Cardiac fibroblast (primary cell): ENCODE results near the gene ZMYND12.

ENCODE experiments used
- DNase-seq, 2 donors: peaks; one replicate each; pipeline versions ENCODE4 v3.0.0 to v3.0.0-alpha.2; 2010; ENCODE audit warnings: low read depth in 2 of 2
- H3K4me3 ChIP-seq, 2 donors: replicated peaks in 1 of 2; 1 replicate in 1 of 2; 2 replicates in 1 of 2; pipeline ENCODE4 v1.5.1; 2011; ENCODE audit warnings: low read depth in 2 of 2, low read length in 2 of 2, mild to moderate bottlenecking in 2 of 2, moderate library complexity in 1 of 2
- TF ChIP-seq, protein P1 (sequence below): IDR thresholded peaks from one replicate; pipeline ENCODE4 v1.5.1; 2011; ENCODE audit warnings: low read depth, mild to moderate bottlenecking, low read length, inconsistent platforms

Gene ZMYND12

DNA sequence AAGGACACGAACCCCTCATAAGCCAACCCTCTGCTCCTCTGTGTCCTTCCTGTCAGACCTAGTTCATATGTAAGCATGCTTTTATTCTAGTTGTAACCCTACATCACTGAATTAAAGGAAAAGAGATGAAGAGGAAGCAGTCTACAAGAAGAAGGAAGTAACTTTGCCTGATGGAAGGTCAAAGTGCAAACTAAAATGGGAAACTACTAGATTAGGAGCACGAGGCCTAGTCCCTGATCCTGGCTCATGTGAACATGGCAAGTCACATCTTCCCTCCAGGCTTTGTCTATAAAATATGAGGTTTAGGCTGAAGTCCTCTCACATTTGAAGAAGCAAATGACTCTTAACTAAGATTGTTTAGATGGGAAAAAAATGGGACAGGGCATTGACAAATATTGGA is 13.2 kb downstream of the ZMYND12 start:
- DNase-seq, result no peak
- TF ChIP-seq, protein P1, sequence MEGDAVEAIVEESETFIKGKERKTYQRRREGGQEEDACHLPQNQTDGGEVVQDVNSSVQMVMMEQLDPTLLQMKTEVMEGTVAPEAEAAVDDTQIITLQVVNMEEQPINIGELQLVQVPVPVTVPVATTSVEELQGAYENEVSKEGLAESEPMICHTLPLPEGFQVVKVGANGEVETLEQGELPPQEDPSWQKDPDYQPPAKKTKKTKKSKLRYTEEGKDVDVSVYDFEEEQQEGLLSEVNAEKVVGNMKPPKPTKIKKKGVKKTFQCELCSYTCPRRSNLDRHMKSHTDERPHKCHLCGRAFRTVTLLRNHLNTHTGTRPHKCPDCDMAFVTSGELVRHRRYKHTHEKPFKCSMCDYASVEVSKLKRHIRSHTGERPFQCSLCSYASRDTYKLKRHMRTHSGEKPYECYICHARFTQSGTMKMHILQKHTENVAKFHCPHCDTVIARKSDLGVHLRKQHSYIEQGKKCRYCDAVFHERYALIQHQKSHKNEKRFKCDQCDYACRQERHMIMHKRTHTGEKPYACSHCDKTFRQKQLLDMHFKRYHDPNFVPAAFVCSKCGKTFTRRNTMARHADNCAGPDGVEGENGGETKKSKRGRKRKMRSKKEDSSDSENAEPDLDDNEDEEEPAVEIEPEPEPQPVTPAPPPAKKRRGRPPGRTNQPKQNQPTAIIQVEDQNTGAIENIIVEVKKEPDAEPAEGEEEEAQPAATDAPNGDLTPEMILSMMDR, result no peak
- no peak overlapping the region for H3K4me3 ChIP-seq

DNA sequence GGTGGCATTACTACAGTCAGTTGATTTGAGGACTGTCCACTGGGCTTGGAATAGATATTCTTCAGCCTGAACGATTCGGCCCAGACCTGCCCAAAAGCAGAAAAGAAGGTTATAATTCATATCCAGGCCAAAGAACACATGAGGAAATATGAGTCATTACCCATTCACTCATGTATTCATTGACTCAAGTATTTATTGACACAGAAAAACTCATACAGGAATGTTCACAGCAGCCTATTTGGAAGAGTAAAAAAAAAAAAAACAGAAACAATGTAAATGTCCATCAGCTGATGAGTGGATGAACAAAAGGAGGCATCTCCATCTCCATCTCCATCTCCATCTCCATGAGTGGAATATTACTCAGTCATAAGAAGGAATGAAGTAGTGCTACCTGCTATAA is 15.9 kb downstream of the ZMYND12 start:
- H3K4me3 ChIP-seq, result no peak overlapping the region
- peak; percentile 41 to 86 for DNase-seq
- TF ChIP-seq, protein P1, result no peak

DNA sequence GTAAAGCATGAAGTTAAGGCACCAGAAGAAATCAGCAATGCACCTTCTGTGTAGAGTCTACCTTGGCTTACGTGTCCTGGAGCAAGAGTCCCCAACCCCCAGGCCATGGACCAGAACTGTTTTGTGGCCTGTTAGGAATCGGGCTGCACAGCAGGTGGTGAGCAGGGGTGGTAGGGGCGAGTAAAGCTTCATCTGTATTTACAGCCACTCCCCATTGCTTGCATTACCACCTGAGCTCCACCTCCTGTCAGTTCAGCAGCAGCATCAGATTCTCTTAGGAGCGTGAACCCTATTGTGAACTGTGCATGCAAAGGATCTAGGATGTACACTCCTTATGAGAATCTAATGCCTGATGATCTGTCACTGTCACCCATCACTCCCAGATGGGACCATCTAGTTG is 21.5 kb downstream of the ZMYND12 start:
- TF ChIP-seq, protein P1, result no peak
- H3K4me3 ChIP-seq, result no peak overlapping the region
- DNase-seq, result no peak

DNA sequence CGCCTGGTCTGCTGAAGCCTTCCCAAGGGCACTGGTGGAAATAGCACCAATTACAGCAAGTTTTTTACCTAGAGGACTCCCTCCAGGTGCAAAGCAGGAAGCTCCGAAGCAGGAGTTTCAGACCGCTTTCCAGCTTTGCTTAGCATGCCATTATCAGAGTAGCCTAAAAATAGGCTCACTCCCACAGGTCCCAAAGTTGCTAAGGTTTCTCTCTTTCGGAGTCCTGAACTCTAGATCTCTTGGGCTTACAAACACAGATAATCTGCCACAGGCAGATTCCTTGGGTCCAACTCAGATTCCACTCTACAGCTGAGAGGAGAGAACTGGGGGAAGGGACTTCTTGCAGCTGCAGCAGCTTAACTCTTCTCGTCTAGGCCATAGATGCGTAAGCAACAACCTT is 22.5 kb downstream of the ZMYND12 start:
- H3K4me3 ChIP-seq, result no peak overlapping the region

DNA sequence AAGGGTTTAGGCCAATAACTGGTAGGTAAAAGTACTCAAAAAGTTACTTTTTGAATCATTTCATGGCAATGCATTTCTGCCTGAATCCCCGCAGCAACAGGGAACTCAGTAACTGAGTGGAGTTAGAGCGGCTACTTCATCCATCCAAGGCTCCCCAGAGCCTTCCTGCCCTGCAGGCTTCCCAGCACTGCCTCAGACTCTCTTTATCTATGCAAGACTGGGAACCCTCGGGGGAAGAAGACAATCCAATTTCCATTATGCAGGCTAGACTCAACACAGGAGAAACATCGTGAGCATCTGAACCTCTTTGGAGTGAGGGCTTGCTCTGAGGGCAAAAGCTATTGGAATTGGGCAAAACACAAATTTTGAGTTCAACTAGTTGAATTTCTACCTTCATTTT is 23.1 kb downstream of the ZMYND12 start:
- H3K4me3 ChIP-seq, result no peak overlapping the region
- DNase-seq, result no peak
- TF ChIP-seq, protein P1, result no peak

More for the DNA sequence above, 22.5 kb downstream of the ZMYND12 start:
- TF ChIP-seq, protein P1, result no peak
- peak in 1 of 2 donors; percentile 8 for DNase-seq

DNA sequence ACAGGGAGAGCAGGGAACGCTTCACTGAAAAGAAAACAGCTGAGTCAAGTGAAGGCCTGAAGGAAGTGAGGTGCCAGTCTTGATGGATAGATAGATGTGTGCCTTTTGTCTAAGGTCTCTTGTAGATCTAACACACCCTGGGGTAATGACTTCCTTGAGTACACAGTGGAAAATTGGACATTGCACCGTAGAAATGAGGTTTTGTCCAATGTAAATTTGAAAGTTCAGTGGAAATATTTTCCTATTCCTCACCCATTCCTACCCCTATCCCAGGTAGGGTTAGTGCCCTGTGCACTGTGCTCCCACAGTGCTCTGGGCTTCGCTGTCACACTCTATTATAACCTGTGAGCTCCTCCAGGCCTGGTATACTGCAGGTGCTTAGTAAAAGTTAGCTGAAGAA is 24.3 kb downstream of the ZMYND12 start:
- no peak overlapping the region for H3K4me3 ChIP-seq
- TF ChIP-seq, protein P1, result no peak

More for the DNA sequence above, 24.3 kb downstream of the ZMYND12 start:
- no peak for DNase-seq
